Glutamatergic neuron (in vitro differentiated cells): ENCODE measurements around the gene IGFBP5. TPM values are rescaled to one million over a fixed set of nuclear protein-coding genes. Genes with fewer than 3 reads are reported as not detected.

Experiments used
- DNase-seq: peaks from one replicate; pipeline ENCODE4 v3.0.0; 2022
- H3K27ac Mint-ChIP-seq: one replicate; pipeline ENCODE4 v1.8.0; 2020; ENCODE audit warnings: mild to moderate bottlenecking, mixed read lengths, inconsistent platforms; ENCODE audit not compliant: unreplicated experiment
- H3K27me3 Mint-ChIP-seq: one replicate; pipeline ENCODE4 v1.8.0; 2020; ENCODE audit warnings: mild to moderate bottlenecking, moderate library complexity, mixed read lengths, inconsistent platforms; ENCODE audit not compliant: unreplicated experiment
- H3K36me3 Mint-ChIP-seq: one replicate; pipeline ENCODE4 v1.8.0; 2020; ENCODE audit warnings: mild to moderate bottlenecking, mixed read lengths, inconsistent platforms; ENCODE audit not compliant: unreplicated experiment
- H3K4me1 Mint-ChIP-seq: one replicate; pipeline ENCODE4 v1.8.0; 2020; ENCODE audit warnings: mild to moderate bottlenecking, low read depth, mixed read lengths, inconsistent platforms; ENCODE audit not compliant: unreplicated experiment
- H3K4me3 Mint-ChIP-seq: one replicate; pipeline ENCODE4 v1.8.0; 2020; ENCODE audit warnings: mild to moderate bottlenecking, mixed read lengths, inconsistent platforms; ENCODE audit not compliant: unreplicated experiment
- H3K9me3 Mint-ChIP-seq: one replicate; pipeline ENCODE4 v1.8.0; 2020; ENCODE audit warnings: mild to moderate bottlenecking, moderate library complexity, mixed read lengths, inconsistent platforms; ENCODE audit not compliant: unreplicated experiment
- CTCF ChIP-seq: fragments of 200-600 bp; sonication (generic); IDR thresholded peaks from one replicate; pipeline ENCODE4 v1.5.0; 2021; ENCODE audit not compliant: partially characterized antibody, unreplicated experiment
- total RNA-seq: library from RNA; stranded (reverse); fragmentation: NEBNext Ultra II Directional; extraction: Animal tissue kit (Norgen Biotek cat#: 25700); gene quantifications from one replicate; pipeline ENCODE4 v1.2.1, GENCODE V29; 2021; ENCODE audit not compliant: unreplicated experiment

Gene IGFBP5
- total RNA-seq, 1 donor from 2014 or later = 0.51 TPM

GRCh38 chr2:216724190-216724589 lies 28.8 kb upstream of the IGFBP5 start:
- Mint-ChIP-seq H3K36me3 (no peaks in the 10 kb centered on the region), H3K27ac (no peak overlapping the region), H3K4me3 (no peak overlapping the region), H3K27me3 (peaks cover 2% of the 10 kb centered on the region), H3K4me1 (no peaks in the 10 kb centered on the region), H3K9me3 (peaks cover 2% of the 10 kb centered on the region)
- TF ChIP-seq CTCF = no peak
- no peak for DNase-seq

GRCh38 chr2:216721141-216721540 lies 25.8 kb upstream of the IGFBP5 start:
- no peak overlapping the region for H3K27ac Mint-ChIP-seq
- DNase-seq = no peak
- no peaks in the 10 kb centered on the region for H3K4me1 Mint-ChIP-seq
- H3K9me3 Mint-ChIP-seq = no peaks in the 10 kb centered on the region
- no peaks in the 10 kb centered on the region for H3K36me3 Mint-ChIP-seq
- no peak overlapping the region for H3K4me3 Mint-ChIP-seq
- no peak for TF ChIP-seq CTCF
- peaks cover 4% of the 10 kb centered on the region for H3K27me3 Mint-ChIP-seq

- no peak for DNase-seq
- Mint-ChIP-seq H3K9me3 (no peaks in the 10 kb centered on the region), H3K36me3 (no peaks in the 10 kb centered on the region), H3K27me3 (peaks cover 4% of the 10 kb centered on the region), H3K4me3 (no peak overlapping the region), H3K27ac (no peak overlapping the region), H3K4me1 (no peaks in the 10 kb centered on the region)
- no peak for TF ChIP-seq CTCF
These were observed 25.4 kb upstream of the IGFBP5 start for GRCh38 chr2:216720722-216721121.

GRCh38 chr2:216717907-216718615 lies 22.7 kb upstream of the IGFBP5 start:
- Mint-ChIP-seq H3K9me3 (no peaks in the 10 kb centered on the region), H3K36me3 (no peaks in the 10 kb centered on the region), H3K4me3 (no peak overlapping the region), H3K4me1 (no peaks in the 10 kb centered on the region), H3K27ac (no peak overlapping the region), H3K27me3 (peaks cover 4% of the 10 kb centered on the region)
- DNase-seq = no peak
- no peak for TF ChIP-seq CTCF

GRCh38 chr2:216717491-216717901 lies 22.1 kb upstream of the IGFBP5 start:
- Mint-ChIP-seq H3K27me3 (peaks cover 4% of the 10 kb centered on the region), H3K36me3 (no peaks in the 10 kb centered on the region), H3K4me3 (no peak overlapping the region), H3K9me3 (no peaks in the 10 kb centered on the region), H3K4me1 (no peaks in the 10 kb centered on the region), H3K27ac (no peak overlapping the region)
- no peak for DNase-seq
- TF ChIP-seq CTCF = no peak
